Neuron (in vitro differentiated cells): ENCODE data around the gene DAD1.
"Not testable (repeated sequence)": the region's sequence is repeated elsewhere in the genome, so short reads cannot be mapped to it uniquely, and the experiment has no call there.

Experiments
- H2AFZ ChIP-seq: one replicate; pipeline ENCODE4 v1.6.1; 2013; ENCODE audit warnings: low read depth, mild to moderate bottlenecking, inconsistent platforms, low read length, moderate library complexity
- H3K27me3 ChIP-seq: one replicate; pipeline ENCODE4 v1.6.1; 2013; ENCODE audit warnings: low read length; ENCODE audit not compliant: insufficient read depth
- H3K36me3 ChIP-seq: one replicate; pipeline ENCODE4 v1.6.1; 2013; ENCODE audit warnings: low read length; ENCODE audit not compliant: insufficient read depth
- H3K4me1 ChIP-seq: one replicate; pipeline ENCODE4 v1.6.1; 2013; ENCODE audit warnings: low read length; ENCODE audit not compliant: insufficient read depth
- H3K4me3 ChIP-seq: 2 replicates; pipeline ENCODE4 v1.5.1; 2013; ENCODE audit warnings: mild to moderate bottlenecking, low read length, moderate library complexity
- H3K9me3 ChIP-seq: one replicate; pipeline ENCODE4 v1.6.1; 2013; ENCODE audit warnings: low read length

DAD1 gene

DNA sequence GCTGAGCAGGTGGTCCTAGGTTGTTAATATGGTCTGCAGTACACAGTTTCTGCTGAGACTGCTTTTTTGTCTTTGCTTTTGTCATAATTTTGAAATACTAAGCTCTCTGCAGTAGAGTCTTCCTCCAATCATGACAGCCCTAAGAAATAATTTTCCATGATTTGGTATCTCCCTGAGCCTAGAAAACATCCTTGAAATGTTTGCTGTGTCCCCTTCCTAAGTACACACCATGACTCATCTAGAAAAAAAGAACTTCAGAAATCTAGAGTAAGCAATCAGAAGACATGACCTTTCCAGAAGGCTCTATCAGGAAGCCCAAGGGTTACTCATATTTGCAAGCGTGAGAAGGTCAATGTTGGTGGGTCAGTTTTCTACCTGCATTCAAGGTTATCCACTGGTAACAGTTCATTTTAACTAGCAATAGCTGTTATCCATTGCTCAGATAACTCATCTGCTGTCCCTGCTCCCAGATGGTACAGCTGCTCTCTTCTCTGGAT, 16.4 kb downstream of the DAD1 start:
- no peaks in the 10 kb centered on the region for H3K27me3 ChIP-seq
- peaks cover 39% of the 10 kb centered on the region for H3K36me3 ChIP-seq
- H2AFZ ChIP-seq = no peak overlapping the region
- no peaks in the 10 kb centered on the region for H3K9me3 ChIP-seq
- no peak overlapping the region for H3K4me3 ChIP-seq
- peaks cover 4% of the 10 kb centered on the region for H3K4me1 ChIP-seq

DNA sequence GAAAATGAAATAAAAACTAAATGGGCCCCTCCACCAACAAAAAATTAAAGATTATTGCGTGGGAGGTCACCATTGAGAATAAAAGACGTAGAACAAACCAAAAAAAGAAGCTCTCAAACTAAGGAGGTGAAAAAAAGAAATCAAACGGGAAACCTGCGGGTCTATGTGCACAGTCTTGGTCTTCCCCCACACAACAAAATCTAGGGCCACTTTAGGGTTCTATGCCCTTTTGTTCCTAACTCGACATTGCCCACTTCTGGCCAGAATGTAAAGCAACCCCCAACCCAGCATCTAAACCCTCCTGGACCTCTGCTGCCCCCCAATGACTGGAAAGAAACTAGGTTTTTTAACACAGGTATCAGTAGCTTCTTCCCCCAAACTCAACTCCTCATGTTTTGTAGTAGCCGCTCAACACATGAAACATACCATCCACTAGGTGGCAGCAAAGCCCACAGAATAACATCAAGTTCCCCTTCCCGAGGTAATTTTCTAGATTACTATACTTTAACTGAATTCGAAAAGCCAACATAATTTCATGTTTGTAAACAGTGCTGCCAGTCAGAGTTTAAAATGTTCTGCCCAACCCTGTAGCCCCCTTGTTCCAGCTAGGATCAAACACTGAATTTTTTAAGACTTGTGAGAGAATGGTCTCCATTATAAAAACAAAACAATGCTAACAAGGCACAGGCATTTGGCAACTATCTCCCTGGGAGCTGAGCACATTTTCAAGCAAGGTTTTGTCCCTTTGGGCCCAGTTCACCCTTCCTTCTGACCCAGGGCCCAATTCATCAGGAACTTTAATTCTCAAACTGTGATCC, 18.7 kb downstream of the DAD1 start:
- no peak overlapping the region for H2AFZ ChIP-seq
- H3K4me1 ChIP-seq = peaks cover 4% of the 10 kb centered on the region
- peaks cover 49% of the 10 kb centered on the region for H3K36me3 ChIP-seq
- no peaks in the 10 kb centered on the region for H3K27me3 ChIP-seq
- no peaks in the 10 kb centered on the region for H3K9me3 ChIP-seq
- no peak overlapping the region for H3K4me3 ChIP-seq

GRCh38 chr14:22569737-22570131, 19.3 kb downstream of the DAD1 start:
- H3K4me3 ChIP-seq = no peak overlapping the region
- H3K4me1 ChIP-seq = peaks cover 4% of the 10 kb centered on the region
- no peaks in the 10 kb centered on the region for H3K9me3 ChIP-seq
- peaks cover 53% of the 10 kb centered on the region for H3K36me3 ChIP-seq
- no peaks in the 10 kb centered on the region for H3K27me3 ChIP-seq
- H2AFZ ChIP-seq = no peak overlapping the region

DNA sequence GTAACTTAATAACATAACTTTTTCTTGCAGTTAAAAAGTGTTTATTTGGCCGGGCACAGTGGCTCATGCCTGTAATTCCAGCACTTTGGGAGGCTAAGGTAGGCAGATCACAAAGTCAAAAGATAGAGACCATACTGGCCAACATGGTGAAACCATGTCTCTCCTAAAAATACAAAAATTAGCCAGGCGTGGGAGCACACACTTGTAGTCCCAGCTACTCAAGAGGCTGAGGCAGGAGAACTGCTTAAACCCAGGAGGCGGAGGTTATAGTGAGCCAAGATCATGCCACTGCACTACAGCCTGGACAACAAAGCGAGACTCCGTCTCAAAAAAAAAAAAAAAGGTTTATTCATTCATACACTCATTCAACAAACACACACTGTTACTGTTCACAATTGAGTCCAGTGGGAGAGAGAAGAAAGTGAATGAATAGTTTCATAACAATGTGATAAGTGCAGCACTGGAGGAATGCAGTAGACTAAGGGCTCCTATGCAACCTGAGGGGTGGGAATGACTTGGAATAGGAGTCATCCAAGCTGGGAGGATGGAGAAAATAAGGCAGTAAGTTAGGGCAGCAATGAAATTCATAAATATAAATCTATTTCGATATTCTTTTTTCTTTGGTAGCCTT, 19.8 kb downstream of the DAD1 start:
- peaks cover 53% of the 10 kb centered on the region for H3K36me3 ChIP-seq

DNA sequence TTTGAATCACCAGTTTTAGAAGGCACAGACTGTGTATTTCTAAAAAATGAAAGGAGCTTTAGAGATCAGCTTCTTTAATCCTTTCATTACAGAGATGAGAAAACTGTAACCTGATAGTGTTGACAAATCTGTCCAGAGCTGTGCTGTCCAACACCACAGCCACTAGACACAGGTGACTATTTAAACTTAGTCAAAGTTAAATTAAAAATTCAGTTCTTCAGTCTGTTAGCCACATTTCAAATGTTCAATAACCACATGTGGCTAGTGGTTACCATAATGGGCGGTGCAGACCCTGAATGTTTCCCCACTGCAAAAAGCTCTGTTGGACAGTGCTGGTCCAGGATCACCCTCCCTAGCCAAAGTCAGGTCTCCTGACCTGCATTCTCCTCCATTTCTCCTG, 21.6 kb downstream of the DAD1 start:
- no peaks in the 10 kb centered on the region for H3K9me3 ChIP-seq
- peaks cover 45% of the 10 kb centered on the region for H3K36me3 ChIP-seq
- no peak overlapping the region for H2AFZ ChIP-seq
- no peaks in the 10 kb centered on the region for H3K27me3 ChIP-seq
- peaks cover 4% of the 10 kb centered on the region for H3K4me1 ChIP-seq
- no peak overlapping the region for H3K4me3 ChIP-seq

More for the DNA sequence above, 19.8 kb downstream of the DAD1 start:
- Histone ChIP-seq H3K9me3 (no peaks in the 10 kb centered on the region), H2AFZ (no peak overlapping the region), H3K4me1 (peaks cover 4% of the 10 kb centered on the region), H3K27me3 (no peaks in the 10 kb centered on the region), H3K4me3 (no peak overlapping the region)

DNA sequence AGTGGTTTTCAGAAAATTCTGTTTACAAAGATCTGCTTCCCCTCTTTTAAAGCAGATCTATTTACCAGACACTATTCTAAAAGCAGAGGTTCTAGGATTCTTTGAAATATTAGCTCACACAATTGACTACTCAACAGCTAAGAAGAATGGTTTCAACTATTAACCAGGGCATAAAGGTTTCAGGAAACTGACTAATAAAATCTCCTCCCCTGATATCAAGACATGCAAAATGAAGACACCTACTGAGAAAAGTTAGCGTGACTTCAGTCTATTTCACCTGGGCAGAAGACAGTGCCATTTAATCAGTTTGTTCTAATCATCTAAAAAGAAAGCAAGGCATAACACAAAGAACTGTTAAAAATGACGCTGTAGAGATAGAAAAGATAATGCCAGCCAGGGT, 22.2 kb downstream of the DAD1 start:
- Histone ChIP-seq H2AFZ (no peak overlapping the region), H3K4me3 (no peak overlapping the region), H3K27me3 (no peaks in the 10 kb centered on the region), H3K36me3 (peaks cover 42% of the 10 kb centered on the region), H3K9me3 (no peaks in the 10 kb centered on the region), H3K4me1 (peaks cover 8% of the 10 kb centered on the region)

GRCh38 chr14:22566266-22566665, 22.8 kb downstream of the DAD1 start:
- Histone ChIP-seq H3K4me1 (peaks cover 12% of the 10 kb centered on the region), H3K36me3 (peaks cover 39% of the 10 kb centered on the region)

DNA sequence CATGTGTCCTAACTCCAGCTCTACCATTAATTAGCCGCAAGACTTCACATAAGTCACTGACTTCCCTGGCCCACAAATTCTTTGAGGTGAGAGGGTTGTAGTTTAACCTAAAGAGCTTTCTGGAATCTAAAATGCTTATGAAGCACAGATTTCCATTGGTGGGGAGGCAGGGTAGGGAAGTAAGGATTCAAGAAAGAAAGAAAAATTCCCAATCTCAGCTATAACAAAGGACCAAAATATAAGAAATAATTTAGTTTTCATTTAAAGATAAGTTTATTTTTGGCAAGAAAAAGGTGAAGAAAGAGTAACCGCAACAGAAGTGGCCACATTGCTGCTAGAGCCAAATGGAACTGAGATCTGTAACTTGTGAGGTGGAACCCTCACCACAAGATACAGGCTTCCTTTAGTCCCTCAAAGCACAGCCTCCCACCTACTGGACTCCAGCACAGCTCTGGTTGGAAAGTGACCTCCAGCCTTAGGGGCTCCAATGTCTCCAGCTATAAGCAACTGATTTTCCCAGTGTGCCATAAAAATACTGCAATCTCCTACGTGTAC, 23.6 kb downstream of the DAD1 start:
- Histone ChIP-seq H2AFZ (no peak overlapping the region), H3K36me3 (peaks cover 39% of the 10 kb centered on the region), H3K9me3 (no peaks in the 10 kb centered on the region), H3K4me1 (peaks cover 9% of the 10 kb centered on the region), H3K27me3 (no peaks in the 10 kb centered on the region), H3K4me3 (no peak overlapping the region)

More at GRCh38 chr14:22566266-22566665, 22.8 kb downstream of the DAD1 start:
- not testable (repeated sequence) for H2AFZ ChIP-seq, H3K9me3 ChIP-seq, H3K4me3 ChIP-seq, H3K27me3 ChIP-seq

DNA sequence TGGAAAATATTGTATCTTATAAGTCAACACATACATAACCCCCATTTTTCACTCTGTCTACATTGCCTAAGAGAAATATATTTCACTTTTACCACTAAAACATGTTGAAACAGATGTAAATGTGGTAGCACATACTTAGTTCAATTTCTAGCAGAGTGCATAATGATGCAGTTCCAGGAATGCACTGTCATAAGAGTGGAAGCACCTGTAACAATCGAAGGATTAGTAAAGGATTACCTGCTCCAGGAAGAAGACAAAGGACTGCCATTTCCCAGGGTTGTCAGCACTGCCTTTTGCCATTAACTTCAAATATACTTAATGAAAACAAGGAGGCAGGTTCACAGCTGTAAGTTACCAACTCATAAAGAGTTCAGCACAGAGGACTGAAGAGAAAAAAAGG, 24.6 kb downstream of the DAD1 start:
- H2AFZ ChIP-seq = no peak overlapping the region

DNA sequence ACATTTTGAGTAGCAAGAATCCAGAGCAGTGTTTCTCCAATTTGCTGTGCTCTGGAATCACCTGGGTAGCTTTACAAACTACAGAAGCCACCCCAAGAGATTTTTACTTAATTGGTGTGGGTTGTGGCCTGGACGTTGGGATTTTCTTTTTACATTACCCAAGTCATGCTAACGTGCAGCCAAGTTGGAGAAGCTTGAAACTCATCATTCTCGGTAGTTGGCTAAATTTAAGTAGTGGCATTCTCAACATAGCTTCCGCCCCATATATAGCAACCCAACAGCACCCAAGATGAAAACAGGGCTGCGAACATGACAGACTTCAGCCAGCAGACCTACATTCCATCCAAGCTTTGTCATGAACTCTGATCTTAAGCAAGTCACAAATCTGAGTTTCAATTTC, 25.0 kb downstream of the DAD1 start:
- peaks cover 34% of the 10 kb centered on the region for H3K36me3 ChIP-seq
- peaks cover 8% of the 10 kb centered on the region for H3K4me1 ChIP-seq
- no peaks in the 10 kb centered on the region for H3K27me3 ChIP-seq

More for the DNA sequence above, 24.6 kb downstream of the DAD1 start:
- Histone ChIP-seq H3K4me1 (peaks cover 8% of the 10 kb centered on the region), H3K9me3 (no peaks in the 10 kb centered on the region), H3K4me3 (no peak overlapping the region), H3K36me3 (peaks cover 38% of the 10 kb centered on the region), H3K27me3 (no peaks in the 10 kb centered on the region)

DNA sequence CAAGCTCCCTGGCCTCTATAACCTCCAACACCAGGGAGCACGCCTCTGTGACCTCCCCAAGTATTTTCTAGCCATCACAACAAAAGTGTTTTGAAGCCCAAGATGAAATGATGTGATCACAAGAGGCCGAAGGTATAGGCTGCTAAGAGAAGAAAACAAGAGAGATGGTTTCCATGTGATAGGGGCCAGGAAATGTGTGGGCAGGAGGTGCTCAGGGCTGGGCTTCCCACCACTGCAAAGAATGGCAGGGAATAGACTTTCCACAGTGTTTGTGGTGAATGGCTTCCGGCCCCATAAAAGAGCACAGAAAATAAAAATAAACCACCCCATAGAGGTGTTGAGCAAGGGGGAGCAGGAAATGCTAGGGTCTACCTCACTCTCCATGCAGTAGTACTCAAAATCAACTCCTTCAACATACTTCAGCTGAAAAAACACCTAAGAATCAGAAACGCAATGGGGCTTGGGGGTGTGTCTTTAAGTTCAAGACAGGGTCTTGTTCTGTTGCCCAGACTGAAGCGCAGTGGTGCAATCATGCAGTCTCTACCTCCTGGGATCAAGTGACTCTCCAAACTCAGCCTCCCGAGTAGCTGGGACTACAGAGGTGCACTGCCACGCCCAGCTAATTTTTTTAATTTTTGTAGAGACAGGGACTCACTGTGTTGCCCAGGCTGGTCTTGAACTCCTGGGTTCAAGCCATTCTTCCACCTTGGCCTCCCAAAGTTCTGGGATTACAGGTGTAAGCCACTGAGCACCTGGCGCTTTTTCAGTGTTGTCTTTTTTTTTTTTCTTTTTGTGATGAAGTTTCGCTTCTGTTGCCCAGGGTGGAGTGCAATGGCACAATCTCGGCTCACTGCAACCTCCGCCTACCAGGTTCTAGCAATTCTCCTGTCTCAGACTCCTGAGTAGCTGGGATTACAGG, 27.1 kb downstream of the DAD1 start:
- no peaks in the 10 kb centered on the region for H3K27me3 ChIP-seq
- H2AFZ ChIP-seq = no peak overlapping the region
- H3K9me3 ChIP-seq = no peaks in the 10 kb centered on the region
- H3K36me3 ChIP-seq = peaks cover 27% of the 10 kb centered on the region
- no peak overlapping the region for H3K4me3 ChIP-seq
- peaks cover 13% of the 10 kb centered on the region for H3K4me1 ChIP-seq

More for the DNA sequence above, 25.0 kb downstream of the DAD1 start:
- H3K4me3 ChIP-seq = no peak overlapping the region
- H2AFZ ChIP-seq = no peak overlapping the region
- H3K9me3 ChIP-seq = no peaks in the 10 kb centered on the region

DNA sequence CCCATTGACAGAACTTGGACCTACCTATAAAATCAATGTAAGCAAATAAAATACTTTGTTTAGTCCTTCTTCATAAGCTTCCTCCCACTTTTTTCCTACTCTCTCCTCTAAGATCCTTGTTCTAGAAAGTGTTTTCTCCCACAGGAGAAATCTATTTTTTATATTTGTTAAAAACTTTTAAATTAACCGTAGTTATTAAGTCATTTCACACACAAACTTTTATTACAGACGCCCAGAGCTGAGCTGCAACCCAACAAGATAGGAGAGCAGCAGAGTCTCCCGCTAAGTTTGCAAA, 27.7 kb downstream of the DAD1 start:
- Histone ChIP-seq H3K9me3 (no peaks in the 10 kb centered on the region), H3K4me1 (peaks cover 13% of the 10 kb centered on the region), H3K27me3 (no peaks in the 10 kb centered on the region), H3K36me3 (peaks cover 27% of the 10 kb centered on the region), H2AFZ (no peak overlapping the region), H3K4me3 (no peak overlapping the region)
